Measurements from ENCODE around the gene IGSF23. TPM values are rescaled to one million over a fixed set of nuclear protein-coding genes. Genes with fewer than 3 reads are reported as not detected.

Gene IGSF23
- total and polyA plus RNA-seq, 4 donors = 0.47 to 11.4 (median 3.3) TPM

- H3K4me3 ChIP-seq (ENCODE audit: low read depth in 1 of 3, low read length in 3 of 3) = no peak overlapping the region
- no peaks in the 10 kb centered on the region for H3K36me3 ChIP-seq (ENCODE audit: control insufficient read depth in 4 of 4, insufficient read depth in 3 of 4, low read depth in 1 of 4, low read length in 3 of 4)
- no peak for TF ChIP-seq EGR1 (IDR thresholded peaks at IDR 0.05; ENCODE audit: low read depth in 2 of 2)
- TF ChIP-seq RAD21 (IDR thresholded peaks at IDR 0.05) = peak; percentile 65 to 69
- no peak for TF ChIP-seq YY1 (IDR thresholded peaks at IDR 0.05)
- TF ChIP-seq TAF1 (conservative IDR thresholded peaks at IDR 0.05) = no peak
- peak; percentile 11 for TF ChIP-seq CTCF (IDR thresholded peaks at IDR 0.05; ENCODE audit: low read depth, low read length, missing input control)
- no peak overlapping the region for H3K27ac ChIP-seq (ENCODE audit: low read depth in 1 of 2, low read length in 2 of 2)
- H3K4me1 ChIP-seq (ENCODE audit: control insufficient read depth in 4 of 4, insufficient read depth in 4 of 4, low read length in 3 of 4) = peaks cover 0 to 3% (median 0%) of the 10 kb centered on the region in 4 donors
- no peak overlapping the region for H3K9ac ChIP-seq (ENCODE audit: low read depth in 1 of 2, low read length in 2 of 2)
- DNase-seq (ENCODE audit: low spot score) = no peak
- 82% methylated on average over 2 of the region's 2 CpGs for WGBS
- no peaks in the 10 kb centered on the region for H3K9me3 ChIP-seq (ENCODE audit: control insufficient read depth in 4 of 4, low read length in 3 of 4)
- H3K27me3 ChIP-seq (ENCODE audit: control insufficient read depth in 4 of 4, insufficient read depth in 4 of 4, low read length in 3 of 4) = no peaks in the 10 kb centered on the region
These were observed 25.2 kb upstream of the IGSF23 start for GRCh38 chr19:44587963-44588770.

- Histone ChIP-seq H3K9ac (ENCODE audit: low read depth in 1 of 2, low read length in 2 of 2) (no peak overlapping the region), H3K9me3 (ENCODE audit: control insufficient read depth in 4 of 4, low read length in 3 of 4) (no peaks in the 10 kb centered on the region), H3K4me1 (ENCODE audit: control insufficient read depth in 4 of 4, insufficient read depth in 4 of 4, low read length in 3 of 4) (peaks cover 0 to 3% (median 0%) of the 10 kb centered on the region in 4 donors), H3K27me3 (ENCODE audit: control insufficient read depth in 4 of 4, insufficient read depth in 4 of 4, low read length in 3 of 4) (no peaks in the 10 kb centered on the region), H3K36me3 (ENCODE audit: control insufficient read depth in 4 of 4, insufficient read depth in 3 of 4, low read depth in 1 of 4, low read length in 3 of 4) (no peaks in the 10 kb centered on the region), H3K27ac (ENCODE audit: low read depth in 1 of 2, low read length in 2 of 2) (no peak overlapping the region), H3K4me3 (ENCODE audit: low read depth in 1 of 3, low read length in 3 of 3) (no peak overlapping the region)
- WGBS = 93% methylated on average over 3 of the region's 3 CpGs
- DNase-seq (ENCODE audit: low spot score) = no peak
- TF ChIP-seq JUND (IDR thresholded peaks at IDR 0.05) (no peak), ZBTB33 (IDR thresholded peaks at IDR 0.05) (no peak), CTCF (IDR thresholded peaks at IDR 0.05; ENCODE audit: low read depth, low read length, missing input control) (no peak), YY1 (IDR thresholded peaks at IDR 0.05) (no peak), RXRA (IDR thresholded peaks at IDR 0.05) (no peak)
These were observed 24.6 kb upstream of the IGSF23 start for GRCh38 chr19:44588771-44589112.

All from liver (tissue), 9 donors.